T-helper 22 cell (primary cell): ENCODE data around the gene MGST1.
"Not testable (repeated sequence)": the region's sequence is repeated elsewhere in the genome, so short reads cannot be mapped to it uniquely, and the experiment has no call there.

ENCODE experiments used
- DNase-seq: peaks from one replicate; pipeline ENCODE4 v3.0.0-alpha.2; 2020; ENCODE audit warnings: low read depth

The MGST1 gene

GRCh38 chr12:16352481-16352880, 5.0 kb downstream of the MGST1 start:
- DNase-seq = no peak

DNA sequence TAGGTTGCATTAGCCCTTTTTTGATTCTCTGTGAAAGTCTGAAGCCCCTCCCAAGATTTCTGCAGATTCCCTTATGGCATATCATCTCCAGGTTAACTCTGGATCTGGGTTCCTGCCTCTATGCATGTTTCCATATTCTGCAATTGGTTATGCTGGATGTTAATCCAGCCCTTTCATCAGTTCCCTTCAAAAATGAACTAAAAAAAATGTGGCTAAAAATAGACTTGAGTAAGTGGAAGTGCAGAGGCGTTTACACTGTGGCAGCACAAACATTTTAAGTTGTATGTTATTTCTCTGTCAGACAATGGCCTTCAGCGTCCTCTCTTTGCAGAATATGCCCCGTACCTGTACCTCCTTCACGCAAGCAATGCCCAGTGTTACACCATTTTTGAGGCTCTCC, 11.4 kb downstream of the MGST1 start:
- DNase-seq = no peak

- no peak for DNase-seq
These were observed 12.4 kb downstream of the MGST1 start for GRCh38 chr12:16359512-16360491.

- DNase-seq = no peak
These were observed 13.8 kb downstream of the MGST1 start for GRCh38 chr12:16361142-16361783.

DNA sequence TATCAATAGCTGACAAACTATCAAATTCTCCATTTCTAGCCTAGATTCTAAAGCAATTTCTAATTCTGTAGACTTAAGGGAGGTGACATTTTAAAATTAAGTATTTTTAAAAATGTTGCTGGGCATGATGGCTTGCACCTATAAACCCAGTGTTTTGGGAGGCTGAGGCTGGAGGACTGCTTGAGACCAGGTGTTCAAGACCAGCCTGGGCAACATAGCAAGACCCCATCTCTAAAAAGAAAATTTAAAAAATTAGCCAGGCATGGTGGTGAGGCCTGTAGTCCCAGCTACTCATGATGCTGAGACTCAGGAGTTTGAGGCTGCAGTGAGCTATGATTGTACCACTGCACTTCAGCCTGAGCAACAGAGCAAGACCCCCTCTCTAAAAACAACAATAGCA, 15.1 kb downstream of the MGST1 start:
- DNase-seq = no peak

DNA sequence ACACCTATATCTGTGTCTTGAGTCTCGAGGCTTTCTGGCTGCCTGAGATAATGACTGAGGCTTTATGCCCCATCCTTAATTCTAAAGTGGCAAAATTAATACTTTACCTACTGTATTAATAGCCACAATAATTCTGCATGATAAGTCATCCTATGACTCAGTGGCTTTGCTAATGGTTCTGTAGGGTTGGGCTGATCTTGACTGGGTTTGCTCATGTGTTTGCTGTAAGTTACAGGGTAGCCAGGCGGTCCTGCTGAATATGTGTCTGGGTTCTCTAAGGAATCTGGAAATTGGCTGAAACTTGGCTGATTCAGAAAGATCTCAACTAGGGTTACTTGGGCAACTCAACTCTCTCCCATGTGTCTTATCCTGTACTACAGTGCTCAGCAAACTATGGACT, 21.7 kb downstream of the MGST1 start:
- no peak for DNase-seq

DNA sequence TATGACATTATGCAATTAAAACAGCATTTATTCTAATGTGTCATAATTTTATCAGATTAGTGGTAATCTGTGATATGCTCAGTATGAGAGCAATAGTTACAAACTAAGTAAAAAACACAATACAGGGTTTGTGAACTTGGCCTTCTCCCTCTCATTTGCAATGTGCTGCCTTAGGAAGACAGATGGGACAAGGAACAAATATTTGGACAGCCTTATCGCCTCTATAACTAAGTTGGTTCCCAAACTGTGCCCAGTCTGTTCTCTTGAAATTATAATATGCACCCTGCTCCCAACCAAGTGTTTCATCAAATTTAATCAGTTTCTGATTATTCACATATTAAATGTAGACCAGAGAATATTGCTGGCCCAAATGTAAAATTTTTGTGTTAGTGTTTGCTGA, 22.7 kb downstream of the MGST1 start:
- no peak for DNase-seq

DNA sequence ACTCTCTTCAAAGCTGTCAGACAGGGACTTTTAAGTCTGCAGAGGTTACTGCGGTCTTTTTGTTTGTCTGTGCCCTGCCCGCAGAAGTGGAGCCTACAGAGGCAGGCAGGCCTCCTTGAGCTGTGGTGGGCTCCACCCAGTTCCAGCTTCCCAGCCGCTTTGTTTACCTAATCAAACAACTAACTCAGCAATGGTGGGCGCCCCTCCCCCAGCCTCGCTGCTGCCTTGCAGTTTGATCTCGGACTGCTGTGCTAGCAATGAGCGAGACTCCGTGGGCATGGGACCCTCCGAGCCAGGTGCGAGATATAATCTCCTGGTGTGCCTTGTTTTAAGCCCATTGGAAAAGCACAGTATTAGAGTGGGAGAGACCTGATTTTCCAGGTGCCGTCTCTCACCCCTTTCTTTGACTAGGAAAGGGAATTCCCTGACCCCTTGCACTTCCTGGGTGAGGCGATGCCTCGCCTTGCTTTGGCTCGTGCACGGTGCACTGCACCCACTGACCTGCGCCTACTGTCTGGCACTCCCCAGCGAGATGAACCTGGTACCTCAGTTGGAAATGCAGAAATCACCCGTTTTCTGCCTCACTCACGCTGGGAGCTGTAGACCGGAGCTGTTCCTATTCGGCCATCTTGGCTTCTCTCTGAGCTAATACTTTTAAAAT, 35.3 kb downstream of the MGST1 start:
- not testable (repeated sequence) for DNase-seq

DNA sequence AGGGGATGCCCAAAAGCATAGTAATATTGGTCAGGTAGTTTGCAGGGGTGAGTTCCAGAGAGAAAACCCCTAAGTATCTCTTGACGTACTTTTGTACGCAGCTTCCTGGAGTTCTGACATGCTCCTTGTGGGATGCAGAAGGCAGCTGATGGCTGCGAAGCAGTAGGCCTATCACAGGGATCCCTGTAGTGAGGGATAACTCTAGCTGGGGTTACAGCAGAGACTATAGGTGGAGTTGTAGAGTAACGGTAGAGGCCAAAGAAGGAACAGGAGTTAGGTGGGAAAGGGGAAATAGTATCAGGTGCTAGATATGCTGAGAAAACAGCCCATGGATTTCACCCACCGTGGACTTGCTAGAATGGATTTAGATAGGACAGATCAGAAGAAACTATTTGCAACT, 37.3 kb downstream of the MGST1 start:
- DNase-seq = no peak

DNA sequence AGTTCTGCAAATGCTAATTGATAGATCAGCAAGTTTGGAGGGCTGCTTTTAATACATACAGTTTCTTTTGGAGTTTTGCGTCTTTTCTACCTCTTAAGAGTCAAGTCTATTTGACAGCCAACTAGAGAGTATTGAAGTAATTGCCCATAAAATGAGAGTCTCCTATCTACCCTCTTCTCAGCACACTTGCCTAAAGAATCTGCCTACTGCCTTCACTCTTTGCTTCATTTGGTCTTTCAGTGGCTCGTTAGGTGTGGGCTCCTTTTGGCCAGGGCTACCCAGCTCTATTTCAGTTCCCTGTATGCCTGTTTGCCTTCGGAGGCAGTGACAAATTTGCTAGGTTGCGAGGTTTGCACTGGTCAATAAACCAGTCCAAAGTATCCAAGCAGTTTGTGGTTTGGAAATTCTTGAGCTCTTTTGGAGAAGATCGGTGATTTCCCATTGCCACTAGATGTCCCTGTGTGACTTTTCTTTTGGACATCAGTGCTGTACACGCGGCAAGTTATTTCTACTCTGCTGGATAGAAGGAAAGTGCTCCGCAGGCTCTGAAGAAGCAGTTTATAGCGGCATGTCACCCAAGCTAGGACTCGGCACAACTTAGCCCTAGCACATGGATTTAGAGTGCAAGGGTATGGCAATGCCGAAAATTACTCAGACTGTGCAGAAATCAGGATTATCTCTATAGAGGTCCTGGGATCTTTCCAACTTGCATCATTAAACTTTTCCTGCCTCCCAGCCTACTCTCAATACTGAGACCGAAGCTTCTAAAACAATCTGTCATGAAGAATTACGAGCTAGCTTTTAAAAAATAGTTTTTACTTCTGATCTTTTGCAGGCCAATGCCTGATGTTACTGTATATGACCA, 38.6 kb downstream of the MGST1 start:
- no peak for DNase-seq

GRCh38 chr12:16387919-16388318, 40.5 kb downstream of the MGST1 start:
- no peak for DNase-seq

- no peak for DNase-seq
These were observed 42.1 kb downstream of the MGST1 start for GRCh38 chr12:16389594-16389993.

- no peak for DNase-seq
These were observed 45.5 kb downstream of the MGST1 start for GRCh38 chr12:16392846-16393535.

GRCh38 chr12:16399101-16399500, 51.7 kb downstream of the MGST1 start:
- no peak for DNase-seq

- not testable (repeated sequence) for DNase-seq
These were observed 54.4 kb downstream of the MGST1 start for GRCh38 chr12:16401835-16402234.

- no peak for DNase-seq
These were observed 59.9 kb downstream of the MGST1 start for GRCh38 chr12:16407346-16407745.
